GM15510 (cell line): Measurements from ENCODE around the gene PFDN1.

Experiments
- POLR2A ChIP-seq: IDR thresholded peaks from 3 replicates; pipeline ENCODE4 v1.6.1; 2011; ENCODE audit warnings: borderline replicate concordance; ENCODE audit not compliant: insufficient read length; ENCODE audit errors: extremely low read depth

PFDN1 gene

GRCh38 chr5:140261403-140262171, 41.3 kb downstream of the PFDN1 start:
- no peak for TF ChIP-seq POLR2A

GRCh38 chr5:140260089-140260656, 42.7 kb downstream of the PFDN1 start:
- TF ChIP-seq POLR2A = no peak

GRCh38 chr5:140259500-140259899, 43.4 kb downstream of the PFDN1 start:
- TF ChIP-seq POLR2A = no peak

DNA sequence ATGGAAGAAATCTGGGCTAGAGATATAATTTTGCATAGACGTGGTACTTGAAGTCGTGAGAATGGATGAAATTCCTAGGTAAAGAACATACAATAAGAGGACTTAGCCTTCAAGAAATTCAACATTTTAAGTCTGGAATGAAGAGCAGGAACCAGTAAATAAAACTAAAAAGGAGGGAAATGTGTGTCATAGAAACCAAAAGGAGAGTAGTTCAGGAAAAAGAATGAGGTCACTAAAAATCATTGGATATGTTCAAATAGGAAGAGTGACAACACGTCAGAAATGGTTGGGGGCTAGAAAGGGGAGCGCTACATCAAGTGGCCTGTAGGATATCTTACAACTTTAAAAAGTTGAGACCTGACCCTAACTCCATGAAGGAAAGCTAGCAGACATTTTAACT, 44.0 kb downstream of the PFDN1 start:
- no peak for TF ChIP-seq POLR2A

DNA sequence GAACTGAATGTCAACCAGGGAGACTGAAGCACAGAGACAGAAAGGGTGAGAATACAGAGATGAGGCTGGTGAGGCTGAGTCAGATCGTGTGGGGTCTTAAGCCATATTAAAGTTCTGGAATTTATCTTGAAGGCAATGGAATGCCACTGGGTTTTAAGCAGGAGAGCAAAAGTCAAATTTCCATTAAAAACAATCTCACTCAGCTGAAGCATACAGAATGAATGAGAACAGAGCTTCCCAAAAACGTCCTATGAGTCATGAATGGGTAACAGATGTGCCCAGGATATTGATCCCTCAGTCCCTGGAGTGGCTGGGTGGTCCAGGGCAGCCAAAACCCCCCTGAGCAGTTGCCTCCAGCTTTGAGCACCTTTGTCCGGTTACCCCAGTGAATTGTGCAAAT, 44.9 kb downstream of the PFDN1 start:
- no peak for TF ChIP-seq POLR2A

- TF ChIP-seq POLR2A = no peak
Measured at GRCh38 chr5:140256726-140257125, 46.2 kb downstream of the PFDN1 start.

GRCh38 chr5:140255460-140256157, 47.3 kb downstream of the PFDN1 start:
- no peak for TF ChIP-seq POLR2A

- TF ChIP-seq POLR2A = no peak
Measured at GRCh38 chr5:140253985-140254384, 48.9 kb downstream of the PFDN1 start.

- TF ChIP-seq POLR2A = no peak
Measured at GRCh38 chr5:140252470-140253126, 50.3 kb downstream of the PFDN1 start.

DNA sequence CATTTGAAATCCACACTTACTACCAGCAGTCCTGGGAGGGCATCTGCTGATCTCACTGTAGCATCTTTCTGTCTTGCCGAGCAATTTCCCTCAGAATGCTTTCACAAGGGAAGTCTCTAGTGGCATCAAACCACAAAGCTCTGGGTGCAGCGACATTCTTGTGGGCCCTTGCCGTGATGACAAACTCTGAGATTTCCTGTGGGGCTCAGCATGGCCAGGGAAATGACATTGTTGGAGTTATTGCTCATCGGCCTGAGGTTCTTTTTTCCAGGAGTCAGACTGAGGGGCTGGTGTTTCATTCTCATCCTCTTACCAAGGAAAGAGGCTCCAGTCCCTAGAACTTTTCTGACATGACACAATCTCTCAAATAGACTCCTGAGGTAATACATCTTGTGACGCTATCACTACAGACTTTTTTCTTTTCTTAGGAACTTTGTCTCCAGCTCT, 51.4 kb downstream of the PFDN1 start:
- no peak for TF ChIP-seq POLR2A

- no peak for TF ChIP-seq POLR2A
Measured at GRCh38 chr5:140250386-140250785, 52.5 kb downstream of the PFDN1 start.

GRCh38 chr5:140249536-140249935, 53.4 kb downstream of the PFDN1 start:
- TF ChIP-seq POLR2A = no peak

- TF ChIP-seq POLR2A = no peak
Measured at GRCh38 chr5:140248414-140248813, 54.5 kb downstream of the PFDN1 start.

- TF ChIP-seq POLR2A = no peak
Measured at GRCh38 chr5:140246378-140247122, 56.4 kb downstream of the PFDN1 start.
